Measurements from ENCODE around the gene CLMN.
A peak's percentile ranks its signal among the peaks of the same experiment; 100 is the strongest.

Gene CLMN

DNA sequence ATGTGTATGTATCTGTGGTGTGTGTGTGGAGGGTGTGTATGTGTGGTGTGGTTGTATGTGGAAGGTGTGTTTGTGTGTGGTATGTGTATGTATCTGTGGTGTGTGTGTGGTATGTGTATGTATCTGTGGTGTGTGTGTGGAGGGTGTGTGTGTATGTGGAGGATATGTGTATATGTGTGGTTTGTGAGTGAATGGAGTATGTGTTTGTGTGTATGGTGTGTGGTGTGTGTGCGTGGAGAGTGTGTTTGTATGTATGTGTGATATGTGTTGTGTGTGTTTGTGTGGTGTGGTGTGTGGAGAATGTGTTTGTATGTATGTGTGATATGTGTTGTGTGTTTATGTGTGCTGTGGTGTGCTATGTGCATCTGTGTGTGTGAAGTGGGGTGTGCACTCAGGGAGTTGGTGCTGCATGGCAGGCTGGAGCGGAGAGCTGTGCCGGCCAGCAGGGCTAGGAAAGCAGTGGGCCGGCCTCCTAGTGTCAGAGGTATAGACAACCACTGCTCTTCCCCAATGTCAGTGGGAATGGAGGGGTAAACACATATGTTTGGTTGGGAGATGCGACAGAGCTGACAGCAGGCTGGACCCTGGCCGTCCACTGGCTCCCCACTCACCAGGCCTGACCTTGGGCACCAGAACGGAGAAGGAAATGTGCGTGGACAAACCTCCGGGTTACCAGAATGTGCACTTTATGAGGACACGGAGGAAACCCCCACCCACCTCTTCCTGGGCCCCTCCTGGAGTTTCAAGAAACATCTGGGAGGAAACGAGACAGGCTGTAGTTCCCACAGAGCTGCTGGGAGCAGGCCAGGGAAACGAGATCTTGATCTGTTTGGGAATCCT, 60.7 kb downstream of the CLMN start:
- H2BK15ac ChIP-seq (replicated peaks; ENCODE audit: low read depth), result no peak overlapping the region
- DNase-seq, result no peak
- 100% methylated on average over 1 of the region's 12 CpGs for WGBS (ENCODE audit: extremely low coverage, insufficient coverage, low lambda C conversion rate)

DNA sequence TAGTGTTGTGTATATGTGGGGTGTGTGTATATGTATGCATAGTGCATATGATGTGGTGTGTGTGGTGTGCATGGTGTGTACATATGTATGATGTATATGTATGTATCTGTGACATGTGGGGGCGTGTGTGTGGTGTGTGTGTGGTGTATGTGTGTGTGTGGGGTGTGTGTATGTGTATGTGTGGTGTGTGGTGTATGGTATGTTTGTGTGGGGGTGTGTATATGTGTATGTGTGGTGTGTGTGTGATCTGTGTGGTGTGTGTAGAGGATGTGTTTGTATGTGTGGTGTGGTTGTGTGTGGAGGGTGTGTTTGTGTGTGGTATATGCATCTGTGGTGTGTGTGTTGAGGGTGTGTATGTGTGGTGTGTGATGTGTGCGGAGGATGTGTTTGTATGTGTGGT, 61.6 kb downstream of the CLMN start:
- Histone ChIP-seq H3K79me2 (ENCODE audit: control insufficient read depth, insufficient read depth, low read length) (no peaks in the 10 kb centered on the region), H4K5ac (ENCODE audit: low read length) (no peak overlapping the region), H3K9ac (ENCODE audit: low read length) (no peak overlapping the region), H2BK120ac (ENCODE audit: low read depth, low read length) (no peak overlapping the region), H2BK15ac (replicated peaks; ENCODE audit: low read depth) (no peak overlapping the region), H3K4me2 (ENCODE audit: low read length) (no peak overlapping the region), H3K27ac (ENCODE audit: low read depth, low read length) (no peak overlapping the region), H3K23ac (ENCODE audit: low read length) (peak overlapping the region; percentile 17), H2BK5ac (ENCODE audit: low read length) (no peak overlapping the region), H3K18ac (ENCODE audit: low read length) (no peak overlapping the region), H4K8ac (ENCODE audit: low read depth, low read length) (no peak overlapping the region), H2AK5ac (ENCODE audit: low read length) (no peak overlapping the region), H3K4me3 (ENCODE audit: low read length) (no peak overlapping the region), H3K56ac (ENCODE audit: low read length) (no peak overlapping the region), H3K36me3 (ENCODE audit: control insufficient read depth, insufficient read depth, low read length) (no peaks in the 10 kb centered on the region), H3K79me1 (ENCODE audit: low read length) (no peaks in the 10 kb centered on the region), H3K4ac (ENCODE audit: low read depth, low read length) (no peak overlapping the region), H3K4me1 (ENCODE audit: control insufficient read depth, low read depth, low read length) (peaks cover 6% of the 10 kb centered on the region), H3K27me3 (ENCODE audit: insufficient read depth, low read length, poor library complexity) (no peaks in the 10 kb centered on the region)
- 100% methylated on average over 2 of the region's 2 CpGs for WGBS (ENCODE audit: extremely low coverage, insufficient coverage, low lambda C conversion rate)
- no peak for DNase-seq

More for the DNA sequence above, 60.7 kb downstream of the CLMN start:
- Histone ChIP-seq H3K4me2 (ENCODE audit: low read length) (no peak overlapping the region), H3K23ac (ENCODE audit: low read length) (no peak overlapping the region), H3K79me2 (ENCODE audit: control insufficient read depth, insufficient read depth, low read length) (no peaks in the 10 kb centered on the region), H2BK5ac (ENCODE audit: low read length) (no peak overlapping the region), H3K4me3 (ENCODE audit: low read length) (no peak overlapping the region), H3K27me3 (ENCODE audit: insufficient read depth, low read length, poor library complexity) (no peaks in the 10 kb centered on the region), H3K36me3 (ENCODE audit: control insufficient read depth, insufficient read depth, low read length) (no peaks in the 10 kb centered on the region), H2BK120ac (ENCODE audit: low read depth, low read length) (no peak overlapping the region), H3K18ac (ENCODE audit: low read length) (no peak overlapping the region), H3K56ac (ENCODE audit: low read length) (no peak overlapping the region), H4K8ac (ENCODE audit: low read depth, low read length) (no peak overlapping the region), H3K4me1 (ENCODE audit: control insufficient read depth, low read depth, low read length) (peaks cover 6% of the 10 kb centered on the region), H3K79me1 (ENCODE audit: low read length) (no peaks in the 10 kb centered on the region), H2AK5ac (ENCODE audit: low read length) (no peak overlapping the region), H3K9ac (ENCODE audit: low read length) (no peak overlapping the region), H4K5ac (ENCODE audit: low read length) (no peak overlapping the region), H3K27ac (ENCODE audit: low read depth, low read length) (no peak overlapping the region), H3K4ac (ENCODE audit: low read depth, low read length) (no peak overlapping the region)

DNA sequence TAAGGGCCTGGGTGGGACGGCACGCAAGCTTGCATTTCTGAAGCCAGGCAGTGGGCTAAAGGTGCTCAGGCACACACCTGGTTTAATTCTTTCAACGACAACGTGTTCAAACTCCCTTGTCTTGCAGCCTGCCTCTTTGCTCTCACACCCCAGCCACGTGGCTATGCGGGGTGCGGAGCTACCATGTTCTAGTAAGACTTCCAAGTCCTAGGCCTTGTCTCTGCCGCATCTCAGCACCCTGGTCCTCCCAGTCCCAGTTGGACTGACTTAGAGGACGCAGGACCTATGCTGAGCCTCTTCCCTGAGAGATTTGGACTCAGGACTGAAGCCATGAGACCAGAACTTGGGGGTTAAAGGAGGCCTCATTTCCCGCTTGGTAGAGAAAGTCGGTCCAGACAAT, 62.2 kb downstream of the CLMN start:
- H3K56ac ChIP-seq (ENCODE audit: low read length), result no peak overlapping the region
- no peak overlapping the region for H3K4me3 ChIP-seq (ENCODE audit: low read length)
- H3K23ac ChIP-seq (ENCODE audit: low read length), result peak overlapping the region; percentile 17
- no peaks in the 10 kb centered on the region for H3K79me1 ChIP-seq (ENCODE audit: low read length)
- no peak for DNase-seq
- no peak overlapping the region for H3K4me2 ChIP-seq (ENCODE audit: low read length)
- WGBS (ENCODE audit: extremely low coverage, insufficient coverage, low lambda C conversion rate), result no CpG with 5 or more reads among the region's 11 CpGs
- no peaks in the 10 kb centered on the region for H3K27me3 ChIP-seq (ENCODE audit: insufficient read depth, low read length, poor library complexity)
- H2BK120ac ChIP-seq (ENCODE audit: low read depth, low read length), result no peak overlapping the region
- H3K18ac ChIP-seq (ENCODE audit: low read length), result no peak overlapping the region
- no peak overlapping the region for H2AK5ac ChIP-seq (ENCODE audit: low read length)
- H3K4me1 ChIP-seq (ENCODE audit: control insufficient read depth, low read depth, low read length), result peaks cover 6% of the 10 kb centered on the region
- H4K5ac ChIP-seq (ENCODE audit: low read length), result no peak overlapping the region
- no peak overlapping the region for H2BK5ac ChIP-seq (ENCODE audit: low read length)
- no peak overlapping the region for H2BK15ac ChIP-seq (replicated peaks; ENCODE audit: low read depth)
- no peaks in the 10 kb centered on the region for H3K79me2 ChIP-seq (ENCODE audit: control insufficient read depth, insufficient read depth, low read length)
- H3K36me3 ChIP-seq (ENCODE audit: control insufficient read depth, insufficient read depth, low read length), result no peaks in the 10 kb centered on the region
- no peak overlapping the region for H3K27ac ChIP-seq (ENCODE audit: low read depth, low read length)
- no peak overlapping the region for H3K9ac ChIP-seq (ENCODE audit: low read length)
- H4K8ac ChIP-seq (ENCODE audit: low read depth, low read length), result no peak overlapping the region
- no peak overlapping the region for H3K4ac ChIP-seq (ENCODE audit: low read depth, low read length)

DNA sequence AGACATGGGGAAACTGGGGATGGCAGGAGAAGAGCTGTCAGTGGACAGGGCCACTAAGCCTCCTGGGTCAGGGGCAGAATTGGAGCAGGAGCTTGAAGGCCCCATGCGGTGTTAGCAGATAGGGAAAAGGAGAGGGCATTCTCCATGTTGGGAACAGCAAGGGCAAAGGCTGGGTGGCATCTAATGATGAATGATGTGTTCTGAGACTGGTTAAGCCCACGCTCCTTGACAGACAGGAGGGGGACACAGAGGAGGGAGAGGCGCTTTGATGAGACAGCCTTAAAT, 63.0 kb downstream of the CLMN start:
- Histone ChIP-seq H3K4ac (ENCODE audit: low read depth, low read length) (no peak overlapping the region), H3K4me1 (ENCODE audit: control insufficient read depth, low read depth, low read length) (peaks cover 6% of the 10 kb centered on the region), H3K27ac (ENCODE audit: low read depth, low read length) (no peak overlapping the region), H4K5ac (ENCODE audit: low read length) (no peak overlapping the region), H3K79me2 (ENCODE audit: control insufficient read depth, insufficient read depth, low read length) (no peaks in the 10 kb centered on the region), H2BK15ac (replicated peaks; ENCODE audit: low read depth) (no peak overlapping the region), H3K36me3 (ENCODE audit: control insufficient read depth, insufficient read depth, low read length) (no peaks in the 10 kb centered on the region), H2BK120ac (ENCODE audit: low read depth, low read length) (no peak overlapping the region), H4K8ac (ENCODE audit: low read depth, low read length) (no peak overlapping the region), H3K27me3 (ENCODE audit: insufficient read depth, low read length, poor library complexity) (no peaks in the 10 kb centered on the region), H3K18ac (ENCODE audit: low read length) (no peak overlapping the region), H3K4me2 (ENCODE audit: low read length) (no peak overlapping the region), H2AK5ac (ENCODE audit: low read length) (no peak overlapping the region), H3K23ac (ENCODE audit: low read length) (no peak overlapping the region), H3K9ac (ENCODE audit: low read length) (no peak overlapping the region), H2BK5ac (ENCODE audit: low read length) (no peak overlapping the region), H3K79me1 (ENCODE audit: low read length) (no peaks in the 10 kb centered on the region), H3K56ac (ENCODE audit: low read length) (no peak overlapping the region), H3K4me3 (ENCODE audit: low read length) (no peak overlapping the region)
- no peak for DNase-seq
- no CpG with 5 or more reads among the region's 3 CpGs for WGBS (ENCODE audit: extremely low coverage, insufficient coverage, low lambda C conversion rate)

DNA sequence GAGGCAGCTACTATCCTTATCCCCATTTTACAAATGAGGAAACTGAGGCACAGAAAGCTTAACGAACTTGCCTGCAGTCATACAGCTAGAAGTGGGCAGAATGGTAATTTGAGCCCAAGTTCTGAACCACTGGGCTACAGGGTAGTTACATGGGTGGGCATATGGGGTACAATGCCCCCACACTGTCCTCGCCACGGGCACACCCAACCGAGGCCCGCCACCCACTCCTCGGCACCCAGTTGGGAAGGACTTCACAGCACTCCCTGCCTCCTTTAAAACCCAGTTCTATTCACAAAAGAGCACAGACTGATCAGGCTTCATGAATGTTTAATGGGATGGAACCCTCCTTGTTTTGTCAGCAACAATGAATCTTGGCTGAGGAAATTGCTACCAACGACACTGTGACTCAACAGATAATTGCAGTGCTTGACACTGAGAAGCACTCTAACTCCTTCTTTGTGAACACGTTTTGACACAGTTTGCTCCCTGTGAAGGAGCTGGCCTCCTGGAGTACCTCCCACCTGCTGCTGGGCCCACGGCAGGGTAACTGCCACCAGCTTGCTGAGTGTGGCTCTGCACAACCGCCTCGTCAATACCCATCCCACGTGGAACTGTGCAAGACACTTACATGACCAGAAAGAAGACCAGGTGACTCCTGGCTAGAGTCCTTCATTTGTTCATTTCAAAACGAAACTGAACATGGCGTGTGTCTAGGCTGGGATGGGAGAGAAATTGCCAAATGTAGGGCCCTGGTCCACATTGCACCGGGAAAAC, 63.5 kb downstream of the CLMN start:
- Histone ChIP-seq H3K4ac (ENCODE audit: low read depth, low read length) (no peak overlapping the region), H2AK5ac (ENCODE audit: low read length) (no peak overlapping the region), H3K4me3 (ENCODE audit: low read length) (no peak overlapping the region), H3K23ac (ENCODE audit: low read length) (no peak overlapping the region), H3K36me3 (ENCODE audit: control insufficient read depth, insufficient read depth, low read length) (no peaks in the 10 kb centered on the region), H3K56ac (ENCODE audit: low read length) (peak overlapping the region; percentile 31), H3K4me1 (ENCODE audit: control insufficient read depth, low read depth, low read length) (peaks cover 6% of the 10 kb centered on the region), H4K5ac (ENCODE audit: low read length) (no peak overlapping the region), H3K4me2 (ENCODE audit: low read length) (no peak overlapping the region), H2BK120ac (ENCODE audit: low read depth, low read length) (no peak overlapping the region), H3K9ac (ENCODE audit: low read length) (no peak overlapping the region), H3K27ac (ENCODE audit: low read depth, low read length) (no peak overlapping the region), H3K18ac (ENCODE audit: low read length) (no peak overlapping the region), H3K79me2 (ENCODE audit: control insufficient read depth, insufficient read depth, low read length) (no peaks in the 10 kb centered on the region), H3K79me1 (ENCODE audit: low read length) (no peaks in the 10 kb centered on the region), H2BK15ac (replicated peaks; ENCODE audit: low read depth) (no peak overlapping the region), H4K8ac (ENCODE audit: low read depth, low read length) (no peak overlapping the region), H3K27me3 (ENCODE audit: insufficient read depth, low read length, poor library complexity) (no peaks in the 10 kb centered on the region), H2BK5ac (ENCODE audit: low read length) (no peak overlapping the region)
- WGBS (ENCODE audit: extremely low coverage, insufficient coverage, low lambda C conversion rate), result no CpG with 5 or more reads among the region's 15 CpGs
- DNase-seq, result no peak
